M059J (cell line): ENCODE measurements around the gene GRM4. TPM values are rescaled to one million over a fixed set of nuclear protein-coding genes. Genes with fewer than 3 reads are reported as not detected.
A peak's percentile ranks its signal among the peaks of the same experiment; 100 is the strongest.
"Not testable (repeated sequence)": the region's sequence is repeated elsewhere in the genome, so short reads cannot be mapped to it uniquely, and the experiment has no call there.

Experiments used
- DNase-seq: peaks from one replicate; pipeline ENCODE4 v3.0.0-alpha.2; 2012; ENCODE audit warnings: low read depth
- total RNA-seq: library from RNA; depleted of rRNA; stranded (reverse); fragments of >200 nt; shearing (Covaris generic); gene quantifications from 2 replicates; pipeline ENCODE4 v1.2.3, GENCODE V29; 2014; rRNA removed

GRM4 gene
- total RNA-seq = not detected in 2 replicates

- no peak for DNase-seq
Measured at GRCh38 chr6:34146021-34146782, at the start of gene GRM4. TSS of gene GRM4 (minus strand) at chr6:34146087. CDS start at chr6:34133496, 12,591 bp downstream.

- DNase-seq = no peak
Measured at GRCh38 chr6:34194772-34195171, 48.9 kb upstream of the GRM4 start.

- DNase-seq = no peak
Measured at GRCh38 chr6:34190504-34191122, 44.7 kb upstream of the GRM4 start.

- DNase-seq = no peak
Measured at GRCh38 chr6:34189806-34190503, 44.1 kb upstream of the GRM4 start.

GRCh38 chr6:34184726-34185125, 38.8 kb upstream of the GRM4 start:
- DNase-seq = not testable (repeated sequence)

GRCh38 chr6:34182751-34183531, 37.1 kb upstream of the GRM4 start:
- DNase-seq = peak; percentile 22

- no peak for DNase-seq
Measured at GRCh38 chr6:34181908-34182307, 36.0 kb upstream of the GRM4 start.

GRCh38 chr6:34179106-34179720, 33.3 kb upstream of the GRM4 start:
- DNase-seq = no peak

GRCh38 chr6:34178357-34179105, 32.6 kb upstream of the GRM4 start:
- no peak for DNase-seq

GRCh38 chr6:34177181-34177591, 31.3 kb upstream of the GRM4 start:
- DNase-seq = no peak

- DNase-seq = no peak
Measured at GRCh38 chr6:34176261-34177031, 30.6 kb upstream of the GRM4 start.

GRCh38 chr6:34174846-34175399, 29.0 kb upstream of the GRM4 start:
- no peak for DNase-seq

- DNase-seq = no peak
Measured at GRCh38 chr6:34172961-34173775, 27.3 kb upstream of the GRM4 start.

- no peak for DNase-seq
Measured at GRCh38 chr6:34170346-34170745, 24.5 kb upstream of the GRM4 start.

GRCh38 chr6:34169897-34170296, 24.0 kb upstream of the GRM4 start:
- no peak for DNase-seq

GRCh38 chr6:34161857-34162515, 16.1 kb upstream of the GRM4 start:
- DNase-seq = no peak

- no peak for DNase-seq
Measured at GRCh38 chr6:34159844-34160243, 14.0 kb upstream of the GRM4 start.

- DNase-seq = no peak
Measured at GRCh38 chr6:34158876-34159275, 13.0 kb upstream of the GRM4 start.
